PC-3 (cell line): ENCODE measurements around the gene ZNF524.

Source experiments
- EZH2 ChIP-seq: fragments of 300-600 bp; sonication (generic); IDR thresholded peaks from one replicate; pipeline ENCODE4 v1.6.1; 2017; ENCODE audit warnings: antibody characterized with exemption, mild to moderate bottlenecking, low read length; ENCODE audit not compliant: unreplicated experiment
- TF ChIP-seq, protein P1 (sequence below): fragments of 300-600 bp; sonication (generic); conservative IDR thresholded peaks from 2 replicates; pipeline ENCODE4 v1.5.1; 2017; ENCODE audit warnings: antibody characterized with exemption, low read depth, mild to moderate bottlenecking, low read length

GRCh38 chr19:55636723-55637122 lies 36.6 kb downstream of the ZNF524 start:
- TF ChIP-seq, protein P1, sequence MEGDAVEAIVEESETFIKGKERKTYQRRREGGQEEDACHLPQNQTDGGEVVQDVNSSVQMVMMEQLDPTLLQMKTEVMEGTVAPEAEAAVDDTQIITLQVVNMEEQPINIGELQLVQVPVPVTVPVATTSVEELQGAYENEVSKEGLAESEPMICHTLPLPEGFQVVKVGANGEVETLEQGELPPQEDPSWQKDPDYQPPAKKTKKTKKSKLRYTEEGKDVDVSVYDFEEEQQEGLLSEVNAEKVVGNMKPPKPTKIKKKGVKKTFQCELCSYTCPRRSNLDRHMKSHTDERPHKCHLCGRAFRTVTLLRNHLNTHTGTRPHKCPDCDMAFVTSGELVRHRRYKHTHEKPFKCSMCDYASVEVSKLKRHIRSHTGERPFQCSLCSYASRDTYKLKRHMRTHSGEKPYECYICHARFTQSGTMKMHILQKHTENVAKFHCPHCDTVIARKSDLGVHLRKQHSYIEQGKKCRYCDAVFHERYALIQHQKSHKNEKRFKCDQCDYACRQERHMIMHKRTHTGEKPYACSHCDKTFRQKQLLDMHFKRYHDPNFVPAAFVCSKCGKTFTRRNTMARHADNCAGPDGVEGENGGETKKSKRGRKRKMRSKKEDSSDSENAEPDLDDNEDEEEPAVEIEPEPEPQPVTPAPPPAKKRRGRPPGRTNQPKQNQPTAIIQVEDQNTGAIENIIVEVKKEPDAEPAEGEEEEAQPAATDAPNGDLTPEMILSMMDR: no peak
- no peak for TF ChIP-seq EZH2
